HG02798 (cell line): ENCODE results near the gene SERPINB13.
"Not testable (repeated sequence)": the region's sequence is repeated elsewhere in the genome, so short reads cannot be mapped to it uniquely, and the experiment has no call there.

Experiments used
- ATAC-seq: cut with Tn5 transposase; IDR thresholded peaks from one replicate; pipeline ENCODE4 v1.9.1; 2021; ENCODE audit warnings: mild to moderate bottlenecking; ENCODE audit not compliant: unreplicated experiment, poor library complexity

Gene SERPINB13

GRCh38 chr18:63642668-63643356 is 55.7 kb downstream of the SERPINB13 start:
- ATAC-seq: not testable (repeated sequence)

GRCh38 chr18:63644142-63644541 is 57.0 kb downstream of the SERPINB13 start, which contains the start of gene SERPINB4:
Gene SERPINB4, minus strand, starts transcription at chr18:63644256. Its CDS starts 679 bp downstream, at chr18:63643577.
- ATAC-seq: not testable (repeated sequence)

GRCh38 chr18:63644694-63645093 is 57.6 kb downstream of the SERPINB13 start:
- not testable (repeated sequence) for ATAC-seq

GRCh38 chr18:63646936-63647335 is 59.8 kb downstream of the SERPINB13 start:
- ATAC-seq: no peak

- ATAC-seq: no peak
Measured at GRCh38 chr18:63648241-63648640, 61.1 kb downstream of the SERPINB13 start.
